GM04503 (cell line): Measurements from ENCODE around the gene EFNA2.
"Not testable (repeated sequence)": the region's sequence is repeated elsewhere in the genome, so short reads cannot be mapped to it uniquely, and the experiment has no call there.

ENCODE experiments used
- DNase-seq: peaks from one replicate; pipeline ENCODE4 v3.0.0-alpha.2; 2012; ENCODE audit warnings: low read depth

Gene EFNA2

GRCh38 chr19:1298235-1298634 lies 12.6 kb downstream of the EFNA2 start:
- DNase-seq: no peak

GRCh38 chr19:1299801-1300200 lies 14.1 kb downstream of the EFNA2 start:
- no peak for DNase-seq

GRCh38 chr19:1300744-1301490 lies 15.2 kb downstream of the EFNA2 start:
- DNase-seq: no peak

GRCh38 chr19:1302533-1303239 lies 17.0 kb downstream of the EFNA2 start:
- DNase-seq: no peak

- no peak for DNase-seq
Observed at GRCh38 chr19:1304197-1304924, 18.7 kb downstream of the EFNA2 start.

GRCh38 chr19:1305354-1305753 lies 19.7 kb downstream of the EFNA2 start:
- DNase-seq: not testable (repeated sequence)

GRCh38 chr19:1307320-1307719 lies 21.6 kb downstream of the EFNA2 start:
- no peak for DNase-seq

GRCh38 chr19:1307755-1308303 lies 22.2 kb downstream of the EFNA2 start:
- no peak for DNase-seq

- no peak for DNase-seq
Observed at GRCh38 chr19:1308718-1309117, 23.0 kb downstream of the EFNA2 start.

- no peak for DNase-seq
Observed at GRCh38 chr19:1309977-1310852, 24.5 kb downstream of the EFNA2 start.

GRCh38 chr19:1310853-1311180 lies 25.1 kb downstream of the EFNA2 start:
- no peak for DNase-seq

- DNase-seq: no peak
Observed at GRCh38 chr19:1311543-1312091, 25.9 kb downstream of the EFNA2 start.

GRCh38 chr19:1312767-1313694 lies 27.4 kb downstream of the EFNA2 start:
- no peak for DNase-seq

- DNase-seq: no peak
Observed at GRCh38 chr19:1313695-1314613, 28.3 kb downstream of the EFNA2 start.

GRCh38 chr19:1315470-1316166 lies 29.9 kb downstream of the EFNA2 start:
- no peak for DNase-seq

GRCh38 chr19:1316466-1316865 lies 30.8 kb downstream of the EFNA2 start:
- no peak for DNase-seq

GRCh38 chr19:1317274-1318003 lies 31.8 kb downstream of the EFNA2 start:
- no peak for DNase-seq
